ENCODE results near the gene ACCS.
A peak's percentile ranks its signal among the peaks of the same experiment; 100 is the strongest.

Gene ACCS

DNA sequence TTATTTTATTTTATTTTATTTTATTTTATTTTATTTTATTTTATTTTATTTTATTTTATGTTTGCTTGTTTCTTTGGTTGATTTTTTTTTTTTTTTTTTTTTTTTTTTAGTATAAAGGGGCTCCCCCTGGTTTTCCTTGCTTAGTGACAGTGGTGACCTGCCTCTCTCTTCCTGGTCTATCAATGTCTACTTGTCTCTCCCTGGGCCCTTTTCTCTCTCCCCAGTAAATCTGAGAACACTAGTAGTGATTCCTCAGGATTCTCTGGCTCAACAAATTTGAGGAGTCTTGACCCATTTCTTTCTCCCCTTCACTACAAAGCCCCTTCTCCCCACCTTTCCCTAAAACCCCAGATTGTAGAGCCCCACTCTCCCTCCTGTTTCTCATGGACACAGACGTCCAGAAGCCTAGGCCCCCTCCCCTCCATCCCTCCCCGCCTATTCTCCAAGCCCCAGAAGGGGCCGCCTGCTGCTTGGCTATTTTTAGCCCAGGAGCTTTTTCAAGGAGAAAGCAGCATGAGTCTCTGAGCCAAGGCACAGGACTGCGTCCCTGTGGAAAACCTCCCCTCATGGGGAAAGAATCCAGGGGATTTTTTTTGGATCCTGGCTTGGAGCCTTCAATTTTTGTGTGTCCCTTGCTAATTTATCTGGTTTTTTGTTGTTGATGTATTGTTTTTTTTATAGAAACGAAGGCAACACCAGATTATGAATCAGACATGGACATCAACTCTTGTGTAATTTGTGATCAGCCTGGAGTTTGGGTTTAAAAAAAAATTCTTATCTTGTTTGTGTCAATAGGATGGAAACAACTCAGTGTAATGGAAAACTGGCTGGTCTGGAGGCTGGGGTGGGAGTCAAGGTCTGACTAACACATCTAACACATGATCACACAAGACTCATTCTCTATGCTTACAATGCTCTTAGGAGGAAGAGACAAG, 35.8 kb upstream of the ACCS start:
- Histone ChIP-seq H3K36me3 (ENCODE audit: control insufficient read depth in 2 of 2, insufficient read depth in 1 of 2, low read length in 2 of 2) (no peaks in the 10 kb centered on the region), H3K4me3 (ENCODE audit: low read depth, low read length) (no peak overlapping the region), H3K4me1 (ENCODE audit: control insufficient read depth, insufficient read depth, low read length) (no peaks in the 10 kb centered on the region), H3K9me3 (ENCODE audit: control insufficient read depth, insufficient read depth, low read depth, low read length) (no peaks in the 10 kb centered on the region), H3K27ac (ENCODE audit: extremely low read depth, low read depth, low read length) (no peak overlapping the region)
- ChIA-PET CTCF (no interaction called here), POLR2A (no interaction called here)
- TF ChIP-seq ZNF223 (tag by site-specific recombination; IDR thresholded peaks at IDR 0.05) (no peak), ZNF549 (tag by site-specific recombination; IDR thresholded peaks at IDR 0.05) (no peak), ZIC2 (tag by site-specific recombination; IDR thresholded peaks at IDR 0.05) (peak; percentile 15; the same call in 1 of the 2 replicates), ZNF174 (tag by site-specific recombination; IDR thresholded peaks at IDR 0.05) (no peak), SP7 (tag by site-specific recombination; IDR thresholded peaks at IDR 0.05) (no peak), GLI2 (tag by site-specific recombination; IDR thresholded peaks at IDR 0.05; ENCODE audit: borderline replicate concordance, low read depth) (no peak), ZFP69B (tag by site-specific recombination; IDR thresholded peaks at IDR 0.05) (no peak)

DNA sequence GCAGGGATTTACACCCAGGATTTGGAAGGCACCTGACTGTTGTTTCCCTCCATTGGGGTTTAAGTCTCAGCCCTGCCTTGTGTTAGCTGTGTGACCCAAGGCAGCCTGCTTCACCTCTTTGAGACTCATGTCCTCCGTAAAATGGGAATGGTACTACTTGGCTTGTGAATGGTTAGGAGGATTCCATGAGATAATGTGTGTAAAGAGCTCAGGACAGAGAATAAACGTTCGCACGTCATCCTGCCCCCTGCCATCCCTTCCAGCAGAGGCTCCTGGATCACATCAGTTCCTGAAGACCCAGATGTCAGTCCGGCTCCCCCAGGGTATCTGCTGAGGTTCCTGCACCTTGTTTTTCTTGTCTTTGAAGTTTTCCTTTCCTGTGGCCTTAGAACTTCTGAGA, 35.1 kb upstream of the ACCS start:
- POLR2A ChIA-PET = no interaction called here
- Histone ChIP-seq H3K36me3 (ENCODE audit: control insufficient read depth in 2 of 2, insufficient read depth in 1 of 2, low read length in 2 of 2) (no peaks in the 10 kb centered on the region), H3K9me3 (ENCODE audit: control insufficient read depth, insufficient read depth, low read depth, low read length) (no peaks in the 10 kb centered on the region), H3K4me3 (ENCODE audit: low read depth, low read length) (no peak overlapping the region), H3K4me1 (ENCODE audit: control insufficient read depth, insufficient read depth, low read length) (no peaks in the 10 kb centered on the region), H3K27ac (ENCODE audit: extremely low read depth, low read depth, low read length) (no peak overlapping the region)
- CTCF ChIA-PET = interaction anchor here (0.5 to 0.6 kb wide), 2 partner anchors 60 to 531 kb away, joined by 3 read pairs; no protein-coding TSS in a partner anchor
- no peak for TF ChIP-seq ZNF404 (tag by site-specific recombination; IDR thresholded peaks at IDR 0.05)
- TF ChIP-seq ZNF274 (IDR thresholded peaks at IDR 0.05; ENCODE audit: low read length) = no peak
- no peak for TF ChIP-seq ZNF274 (tag by site-specific recombination; IDR thresholded peaks at IDR 0.05; ENCODE audit: borderline replicate concordance)
- TF ChIP-seq ZNF521 (tag by site-specific recombination; IDR thresholded peaks at IDR 0.05) = no peak
- TF ChIP-seq YY1 (tag by site-specific recombination; IDR thresholded peaks at IDR 0.05) = no peak
- no peak for TF ChIP-seq ZNF473 (tag by site-specific recombination; IDR thresholded peaks at IDR 0.05)
- TF ChIP-seq ZNF292 (tag by site-specific recombination; IDR thresholded peaks at IDR 0.05; ENCODE audit: borderline replicate concordance, low read depth) = no peak
- TF ChIP-seq WT1 (tag by site-specific recombination; IDR thresholded peaks at IDR 0.05) = no peak
- TF ChIP-seq TRIM28 (IDR thresholded peaks at IDR 0.05; ENCODE audit: borderline replicate concordance, low read length) = no peak
- no peak for TF ChIP-seq ZNF155 (tag by site-specific recombination; IDR thresholded peaks at IDR 0.05)
- TF ChIP-seq ZNF366 (tag by site-specific recombination; conservative IDR thresholded peaks at IDR 0.05) = no peak
- no peak for TF ChIP-seq OVOL3 (tag by site-specific recombination; IDR thresholded peaks at IDR 0.05)
- TF ChIP-seq ZNF114 (tag by site-specific recombination; IDR thresholded peaks at IDR 0.05) = no peak
- TF ChIP-seq ZNF654 (tag by site-specific recombination; IDR thresholded peaks at IDR 0.05; ENCODE audit: low read depth) = no peak
- TF ChIP-seq, protein P1, sequence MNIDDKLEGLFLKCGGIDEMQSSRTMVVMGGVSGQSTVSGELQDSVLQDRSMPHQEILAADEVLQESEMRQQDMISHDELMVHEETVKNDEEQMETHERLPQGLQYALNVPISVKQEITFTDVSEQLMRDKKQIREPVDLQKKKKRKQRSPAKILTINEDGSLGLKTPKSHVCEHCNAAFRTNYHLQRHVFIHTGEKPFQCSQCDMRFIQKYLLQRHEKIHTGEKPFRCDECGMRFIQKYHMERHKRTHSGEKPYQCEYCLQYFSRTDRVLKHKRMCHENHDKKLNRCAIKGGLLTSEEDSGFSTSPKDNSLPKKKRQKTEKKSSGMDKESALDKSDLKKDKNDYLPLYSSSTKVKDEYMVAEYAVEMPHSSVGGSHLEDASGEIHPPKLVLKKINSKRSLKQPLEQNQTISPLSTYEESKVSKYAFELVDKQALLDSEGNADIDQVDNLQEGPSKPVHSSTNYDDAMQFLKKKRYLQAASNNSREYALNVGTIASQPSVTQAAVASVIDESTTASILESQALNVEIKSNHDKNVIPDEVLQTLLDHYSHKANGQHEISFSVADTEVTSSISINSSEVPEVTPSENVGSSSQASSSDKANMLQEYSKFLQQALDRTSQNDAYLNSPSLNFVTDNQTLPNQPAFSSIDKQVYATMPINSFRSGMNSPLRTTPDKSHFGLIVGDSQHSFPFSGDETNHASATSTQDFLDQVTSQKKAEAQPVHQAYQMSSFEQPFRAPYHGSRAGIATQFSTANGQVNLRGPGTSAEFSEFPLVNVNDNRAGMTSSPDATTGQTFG (tag by site-specific recombination; IDR thresholded peaks at IDR 0.05; ENCODE audit: borderline replicate concordance) = no peak
- TF ChIP-seq, protein P2, sequence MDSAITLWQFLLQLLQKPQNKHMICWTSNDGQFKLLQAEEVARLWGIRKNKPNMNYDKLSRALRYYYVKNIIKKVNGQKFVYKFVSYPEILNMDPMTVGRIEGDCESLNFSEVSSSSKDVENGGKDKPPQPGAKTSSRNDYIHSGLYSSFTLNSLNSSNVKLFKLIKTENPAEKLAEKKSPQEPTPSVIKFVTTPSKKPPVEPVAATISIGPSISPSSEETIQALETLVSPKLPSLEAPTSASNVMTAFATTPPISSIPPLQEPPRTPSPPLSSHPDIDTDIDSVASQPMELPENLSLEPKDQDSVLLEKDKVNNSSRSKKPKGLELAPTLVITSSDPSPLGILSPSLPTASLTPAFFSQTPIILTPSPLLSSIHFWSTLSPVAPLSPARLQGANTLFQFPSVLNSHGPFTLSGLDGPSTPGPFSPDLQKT (IDR thresholded peaks at IDR 0.05; ENCODE audit: borderline replicate concordance, low read depth, low read length) = no peak
- no peak for TF ChIP-seq ZNF416 (tag by site-specific recombination; IDR thresholded peaks at IDR 0.05)
- TF ChIP-seq ZNF423 (tag by site-specific recombination; IDR thresholded peaks at IDR 0.05) = no peak
- TF ChIP-seq ZNF133 (tag by site-specific recombination; IDR thresholded peaks at IDR 0.05) = no peak
- TF ChIP-seq, protein P3, sequence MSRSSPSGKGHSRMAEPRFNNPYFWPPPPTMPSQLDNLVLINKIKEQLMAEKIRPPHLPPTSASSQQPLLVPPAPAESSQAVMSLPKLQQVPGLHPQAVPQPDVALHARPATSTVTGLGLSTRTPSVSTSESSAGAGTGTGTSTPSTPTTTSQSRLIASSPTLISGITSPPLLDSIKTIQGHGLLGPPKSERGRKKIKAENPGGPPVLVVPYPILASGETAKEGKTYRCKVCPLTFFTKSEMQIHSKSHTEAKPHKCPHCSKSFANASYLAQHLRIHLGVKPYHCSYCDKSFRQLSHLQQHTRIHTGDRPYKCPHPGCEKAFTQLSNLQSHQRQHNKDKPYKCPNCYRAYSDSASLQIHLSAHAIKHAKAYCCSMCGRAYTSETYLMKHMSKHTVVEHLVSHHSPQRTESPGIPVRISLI (tag by site-specific recombination; IDR thresholded peaks at IDR 0.05) = no peak

Data from HEK293 (cell line).